Measurements from ENCODE around the gene ATPAF1.

- TF ChIP-seq CTCF (IDR thresholded peaks at IDR 0.05; ENCODE audit: low read depth, low read length): no peak
- TF ChIP-seq MAX (IDR thresholded peaks at IDR 0.05; ENCODE audit: low read depth, low read length): no peak
- TF ChIP-seq POLR2A (IDR thresholded peaks at IDR 0.05; ENCODE audit: extremely low read depth, insufficient read length): no peak
Observed at GRCh38 chr1:46656643-46657042, 11.5 kb downstream of the ATPAF1 start.

Measured in NB4 (cell line).